ENCODE measurements around the gene AURKB.
"Not testable (repeated sequence)": the region's sequence is repeated elsewhere in the genome, so short reads cannot be mapped to it uniquely, and the experiment has no call there.

Gene AURKB

GRCh38 chr17:8225813-8226535 is 15.6 kb upstream of the AURKB start:
- DNase-seq (ENCODE audit: low spot score) = peak; percentile 79

GRCh38 chr17:8224891-8225812 is 14.8 kb upstream of the AURKB start:
- DNase-seq (ENCODE audit: low spot score) = no peak

- DNase-seq (ENCODE audit: low spot score) = peak; percentile 80
These were observed 13.2 kb upstream of the AURKB start for GRCh38 chr17:8223356-8224126.

GRCh38 chr17:8222630-8223355 is 12.4 kb upstream of the AURKB start:
- DNase-seq (ENCODE audit: low spot score) = peak; percentile 93

GRCh38 chr17:8222380-8222629 is 11.9 kb upstream of the AURKB start:
- DNase-seq (ENCODE audit: low spot score) = no peak

GRCh38 chr17:8221663-8222379 is 11.4 kb upstream of the AURKB start:
- DNase-seq (ENCODE audit: low spot score) = peak; percentile 95

GRCh38 chr17:8220783-8221662 is 10.6 kb upstream of the AURKB start:
- peak; percentile 96 for DNase-seq (ENCODE audit: low spot score)

GRCh38 chr17:8214000-8214399 is 3.6 kb upstream of the AURKB start:
- DNase-seq (ENCODE audit: low spot score) = not testable (repeated sequence)

GRCh38 chr17:8212312-8213180 is 2.2 kb upstream of the AURKB start:
- no peak for DNase-seq (ENCODE audit: low spot score)

- DNase-seq (ENCODE audit: low spot score) = no peak
These were observed 535 bp upstream of the AURKB start for GRCh38 chr17:8210761-8211458.

GRCh38 chr17:8206536-8206935 is 3.8 kb downstream of the AURKB start:
- no peak for DNase-seq (ENCODE audit: low spot score)

GRCh38 chr17:8204761-8205555 is 5.4 kb downstream of the AURKB start:
- no peak for DNase-seq (ENCODE audit: low spot score)

GRCh38 chr17:8192070-8192815 is 18.1 kb downstream of the AURKB start:
- DNase-seq (ENCODE audit: low spot score) = peak; percentile 98

GRCh38 chr17:8190506-8190905 is 19.9 kb downstream of the AURKB start:
- no peak for DNase-seq (ENCODE audit: low spot score)

GRCh38 chr17:8189711-8190477 is 20.5 kb downstream of the AURKB start, which contains the start of gene BORCS6:
BORCS6 (minus strand) TSS chr17:8190180; CDS start chr17:8190140, 40 bp downstream.
- peak; percentile 99 for DNase-seq (ENCODE audit: low spot score)

Data from SK-N-DZ (cell line).